ENCODE results near the gene SRSF7. TPM values are rescaled to one million over a fixed set of nuclear protein-coding genes. Genes with fewer than 3 reads are reported as not detected.
A peak's percentile ranks its signal among the peaks of the same experiment; 100 is the strongest.

Gene SRSF7
- total RNA-seq, 2 experiments from 2014 or later, result 243 to 249 TPM

GRCh38 chr2:38750011-38750890 lies 910 bp downstream of the SRSF7 start:
- Mint-ChIP-seq H3K4me1 (peaks cover 63% of the 10 kb centered on the region), H3K36me3 (ENCODE audit: low read depth) (peaks cover 59% of the 10 kb centered on the region), H3K27me3 (no peaks in the 10 kb centered on the region), H3K4me3 (peak overlapping the region; percentile 97), H3K9me3 (no peaks in the 10 kb centered on the region), H3K27ac (peak overlapping the region; percentile 98)
- peak; percentile 66 for DNase-seq
- CTCF ChIA-PET, result interaction anchor here (1.3 to 2.2 kb wide), 4 partner anchors 9 to 168 kb away, joined by 4 to 10 read pairs (median 9); no protein-coding TSS in a partner anchor
- POLR2A ChIA-PET, result interaction anchor here (0.6 to 9.9 kb wide), 64 partner anchors 11 to 1134 kb away, joined by 3 to 364 read pairs (median 6); partner anchors contain the start of genes ATL2, DHX57, GALM and GEMIN6

- POLR2A ChIA-PET, result interaction anchor here (0.7 to 9.9 kb wide), 13 partner anchors 11 to 372 kb away, joined by 3 to 364 read pairs (median 6); partner anchors contain the start of genes HNRNPLL and SOS1
- no peak for DNase-seq
- Mint-ChIP-seq H3K27me3 (no peaks in the 10 kb centered on the region), H3K4me3 (peak overlapping the region; percentile 97), H3K9me3 (no peaks in the 10 kb centered on the region), H3K36me3 (ENCODE audit: low read depth) (peaks cover 69% of the 10 kb centered on the region), H3K4me1 (peaks cover 73% of the 10 kb centered on the region), H3K27ac (peak overlapping the region; percentile 98)
- CTCF ChIA-PET, result interaction anchor here (2.2 to 3.0 kb wide), 2 partner anchors 145 to 167 kb away, joined by 10 to 18 read pairs; no protein-coding TSS in a partner anchor
Observed at GRCh38 chr2:38748943-38749804, 2.0 kb downstream of the SRSF7 start.

GRCh38 chr2:38748391-38748790 lies 2.8 kb downstream of the SRSF7 start:
- CTCF ChIA-PET, result interaction anchor here (0.9 to 3.0 kb wide), 3 partner anchors 14 to 169 kb away, joined by 3 to 18 read pairs (median 5); no protein-coding TSS in a partner anchor
- Mint-ChIP-seq H3K9me3 (no peaks in the 10 kb centered on the region), H3K27ac (peak overlapping the region; percentile 69), H3K36me3 (ENCODE audit: low read depth) (peaks cover 77% of the 10 kb centered on the region), H3K4me1 (peaks cover 74% of the 10 kb centered on the region), H3K27me3 (no peaks in the 10 kb centered on the region), H3K4me3 (peak overlapping the region; percentile 97)
- no peak for DNase-seq
- POLR2A ChIA-PET, result interaction anchor here (0.8 to 9.9 kb wide), 13 partner anchors 11 to 373 kb away, joined by 3 to 364 read pairs (median 6); partner anchors contain the start of genes HNRNPLL and SOS1

GRCh38 chr2:38747819-38748218 lies 3.3 kb downstream of the SRSF7 start:
- Mint-ChIP-seq H3K36me3 (ENCODE audit: low read depth) (peaks cover 79% of the 10 kb centered on the region), H3K4me1 (peaks cover 74% of the 10 kb centered on the region), H3K9me3 (no peaks in the 10 kb centered on the region), H3K27ac (peak overlapping the region; percentile 69), H3K4me3 (peak overlapping the region; percentile 97), H3K27me3 (no peaks in the 10 kb centered on the region)
- ChIA-PET CTCF (interaction anchor here (0.6 to 3.0 kb wide), 7 partner anchors 14 to 168 kb away, joined by 3 to 18 read pairs (median 3); partner anchors contain the start of gene HNRNPLL), POLR2A (interaction anchor here (0.6 to 9.9 kb wide), 16 partner anchors 10 to 373 kb away, joined by 3 to 364 read pairs (median 4); partner anchors contain the start of genes HNRNPLL and SOS1)
- no peak for DNase-seq

- Mint-ChIP-seq H3K4me1 (peaks cover 76% of the 10 kb centered on the region), H3K36me3 (ENCODE audit: low read depth) (peaks cover 85% of the 10 kb centered on the region), H3K9me3 (no peaks in the 10 kb centered on the region), H3K4me3 (peak overlapping the region; percentile 97), H3K27me3 (no peaks in the 10 kb centered on the region), H3K27ac (peak overlapping the region; percentile 69)
- POLR2A ChIA-PET, result interaction anchor here (0.6 to 9.9 kb wide), 11 partner anchors 9 to 374 kb away, joined by 3 to 364 read pairs (median 6); partner anchors contain the start of gene HNRNPLL
- no peak for DNase-seq
- CTCF ChIA-PET, result interaction anchor here (0.6 to 3.0 kb wide), 7 partner anchors 13 to 167 kb away, joined by 3 to 18 read pairs (median 3); partner anchors contain the start of gene HNRNPLL
Observed at GRCh38 chr2:38747007-38747424, 4.1 kb downstream of the SRSF7 start.

GRCh38 chr2:38745267-38745666 lies 5.9 kb downstream of the SRSF7 start:
- H3K9me3 Mint-ChIP-seq, result no peaks in the 10 kb centered on the region
- H3K4me3 Mint-ChIP-seq, result peak overlapping the region; percentile 13
- H3K27ac Mint-ChIP-seq, result peak overlapping the region; percentile 47
- DNase-seq, result no peak
- ChIA-PET POLR2A (interaction anchor here (1.1 to 9.9 kb wide), 8 partner anchors 12 to 370 kb away, joined by 3 to 364 read pairs (median 6); partner anchors contain the start of gene HNRNPLL), CTCF (interaction anchor here (0.9 kb wide), 1 partner anchor 142 kb away, joined by 5 read pairs; the partner anchor contains the start of gene HNRNPLL)
- H3K27me3 Mint-ChIP-seq, result no peaks in the 10 kb centered on the region
- peaks cover 85% of the 10 kb centered on the region for H3K36me3 Mint-ChIP-seq (ENCODE audit: low read depth)
- H3K4me1 Mint-ChIP-seq, result peaks cover 79% of the 10 kb centered on the region

GRCh38 chr2:38744399-38744780 lies 6.8 kb downstream of the SRSF7 start:
- H3K27me3 Mint-ChIP-seq, result no peaks in the 10 kb centered on the region
- peaks cover 78% of the 10 kb centered on the region for H3K4me1 Mint-ChIP-seq
- peaks cover 79% of the 10 kb centered on the region for H3K36me3 Mint-ChIP-seq (ENCODE audit: low read depth)
- ChIA-PET POLR2A (interaction anchor here (1.1 to 13.9 kb wide), 15 partner anchors 6 to 369 kb away, joined by 3 to 364 read pairs (median 6); partner anchors contain the start of genes GEMIN6, HNRNPLL and SRSF7), CTCF (interaction anchor here (0.8 to 8.1 kb wide), 10 partner anchors 13 to 212 kb away, joined by 3 to 88 read pairs (median 4); no protein-coding TSS in a partner anchor)
- no peak overlapping the region for H3K4me3 Mint-ChIP-seq
- peak overlapping the region; percentile 47 for H3K27ac Mint-ChIP-seq
- DNase-seq, result no peak
- no peaks in the 10 kb centered on the region for H3K9me3 Mint-ChIP-seq

GRCh38 chr2:38743672-38744398 lies 7.3 kb downstream of the SRSF7 start:
- peaks cover 79% of the 10 kb centered on the region for H3K36me3 Mint-ChIP-seq (ENCODE audit: low read depth)
- CTCF ChIA-PET, result interaction anchor here (0.8 to 8.1 kb wide), 11 partner anchors 12 to 211 kb away, joined by 3 to 88 read pairs (median 4); no protein-coding TSS in a partner anchor
- H3K4me1 Mint-ChIP-seq, result peaks cover 79% of the 10 kb centered on the region
- peak overlapping the region; percentile 47 for H3K27ac Mint-ChIP-seq
- DNase-seq, result no peak
- no peaks in the 10 kb centered on the region for H3K27me3 Mint-ChIP-seq
- no peaks in the 10 kb centered on the region for H3K9me3 Mint-ChIP-seq
- no peak overlapping the region for H3K4me3 Mint-ChIP-seq
- POLR2A ChIA-PET, result interaction anchor here (1.0 to 13.9 kb wide), 19 partner anchors 7 to 288 kb away, joined by 3 to 364 read pairs (median 6); partner anchors contain the start of genes GEMIN6, HNRNPLL and SRSF7

- Mint-ChIP-seq H3K4me1 (peaks cover 72% of the 10 kb centered on the region), H3K27me3 (no peaks in the 10 kb centered on the region), H3K27ac (peak overlapping the region; percentile 56), H3K36me3 (ENCODE audit: low read depth) (peaks cover 79% of the 10 kb centered on the region), H3K4me3 (no peak overlapping the region), H3K9me3 (no peaks in the 10 kb centered on the region)
- DNase-seq, result no peak
- ChIA-PET POLR2A (interaction anchor here (0.9 to 13.9 kb wide), 18 partner anchors 8 to 287 kb away, joined by 3 to 364 read pairs (median 6); partner anchors contain the start of genes GEMIN6, HNRNPLL and SRSF7), CTCF (interaction anchor here (1.2 to 8.1 kb wide), 10 partner anchors 8 to 211 kb away, joined by 3 to 88 read pairs (median 5); partner anchors contain the start of gene SRSF7)
Observed at GRCh38 chr2:38742797-38743559, 8.2 kb downstream of the SRSF7 start.

GRCh38 chr2:38740851-38741731 lies 10.1 kb downstream of the SRSF7 start:
- ChIA-PET CTCF (interaction anchor here (0.7 to 8.1 kb wide), 18 partner anchors 8 to 206 kb away, joined by 3 to 88 read pairs (median 5); partner anchors contain the start of gene SRSF7), POLR2A (interaction anchor here (0.7 to 13.9 kb wide), 14 partner anchors 8 to 204 kb away, joined by 3 to 170 read pairs (median 3); partner anchors contain the start of genes GALM and SRSF7)
- Mint-ChIP-seq H3K36me3 (ENCODE audit: low read depth) (peaks cover 77% of the 10 kb centered on the region), H3K4me3 (no peak overlapping the region), H3K27ac (peak overlapping the region; percentile 49), H3K9me3 (no peaks in the 10 kb centered on the region), H3K27me3 (no peaks in the 10 kb centered on the region), H3K4me1 (peaks cover 57% of the 10 kb centered on the region)
- DNase-seq, result no peak
